Left lung (tissue), 10 donors: Measurements from ENCODE around the gene HTRA2. TPM values are rescaled to one million over a fixed set of nuclear protein-coding genes. Genes with fewer than 3 reads are reported as not detected.

ENCODE experiments used
- ATAC-seq: fragments of 200-7000 bp; cut with Tn5 transposase; one replicate; pipeline ENCODE4 v1.9.1; 2020; ENCODE audit warnings: moderate library complexity
- DNase-seq, 4 donors: peaks; one replicate each; pipeline ENCODE4 v3.0.0-alpha.2; 2013 to 2020
- H3K27ac ChIP-seq, 2 donors: fragments of 200-600 bp; sonication (generic) in 1 of 2; one replicate each; pipeline versions ENCODE4 v1.5.0 to v1.8.0; 2020 to 2021
- H3K27me3 ChIP-seq, 2 donors: fragments of 200-600 bp; sonication (generic) in 1 of 2; one replicate each; pipeline versions ENCODE4 v1.5.0 to v1.8.0; 2020 to 2021
- H3K36me3 ChIP-seq, 2 donors: fragments of 200-600 bp; sonication (generic) in 1 of 2; one replicate each; pipeline versions ENCODE4 v1.5.0 to v1.8.0; 2020 to 2021
- H3K4me1 ChIP-seq, 2 donors: fragments of 200-600 bp; one replicate each; pipeline ENCODE4 v1.8.0; 2021
- H3K4me3 ChIP-seq, 2 donors: fragments of 200-600 bp; sonication (generic) in 1 of 2; one replicate each; pipeline versions ENCODE4 v1.5.0 to v1.8.0; 2020 to 2021; ENCODE audit warnings: mild to moderate bottlenecking in 1 of 2
- H3K9me3 ChIP-seq, 2 donors: fragments of 200-600 bp; sonication (generic) in 1 of 2; one replicate each; pipeline versions ENCODE4 v1.5.0 to v1.8.0; 2020 to 2021
- intact Hi-C, 2 donors: fragments of 100-400 bp; cut with DNase I; formaldehyde crosslinking; loops; one replicate each; pipeline versions ENCODE4 v1.11.2 to v1.14.2; 2022
- polyA plus RNA-seq, 6 donors: library from polyadenylated mRNA; unstranded; fragments of 120-200 nt; gene quantifications; one replicate each; pipeline ENCODE4 v1.2.1, GENCODE V29; 2013; ENCODE audit not compliant: insufficient read length in 6 of 6
- total RNA-seq, 2 donors: library from RNA; stranded (reverse); fragmentation: NEBNext Ultra II Directional; extraction: Animal tissue kit (Norgen Biotek cat#: 25700); gene quantifications; one replicate each; pipeline ENCODE4 v1.2.1, GENCODE V29; 2021
- TF ChIP-seq, protein P1 (sequence below), 2 donors: fragments of 200-600 bp; sonication (generic) in 1 of 2; IDR thresholded peaks; one replicate each; pipeline versions ENCODE4 v1.5.0 to v1.8.0; 2021; ENCODE audit warnings: antibody characterized with exemption in 2 of 2
- donor health status: DM: no; HTN: yes; CAD: no.
- donor health status: DM: no; HTN: no; CAD: no.

Gene HTRA2
- total and polyA plus RNA-seq, 8 donors, result 29.4 to 36.6 (median 33.9) TPM

DNA sequence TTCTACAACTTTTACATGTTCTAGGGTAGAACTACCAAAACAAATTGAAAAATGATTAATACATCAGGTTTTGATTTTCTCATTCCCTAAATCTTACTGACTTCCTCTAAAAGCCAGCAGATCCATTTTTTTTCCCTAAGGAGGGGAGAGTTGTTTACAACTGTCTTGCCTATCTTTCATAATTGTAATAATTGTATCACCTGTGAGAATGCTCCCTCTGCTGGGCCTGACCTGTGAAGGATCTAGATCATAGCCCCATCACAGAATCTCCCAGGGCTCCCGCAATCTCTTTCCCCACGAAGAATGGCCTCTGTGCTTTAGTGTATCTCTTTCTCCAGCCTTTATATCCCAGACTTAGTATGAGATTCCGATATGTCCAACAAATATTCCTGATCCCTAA lies 14.9 kb downstream of the HTRA2 start:
- H3K4me1 ChIP-seq, result peaks cover 0 to 19% of the 10 kb centered on the region in 2 donors
- H3K9me3 ChIP-seq, result no peaks in the 10 kb centered on the region
- TF ChIP-seq, protein P1, sequence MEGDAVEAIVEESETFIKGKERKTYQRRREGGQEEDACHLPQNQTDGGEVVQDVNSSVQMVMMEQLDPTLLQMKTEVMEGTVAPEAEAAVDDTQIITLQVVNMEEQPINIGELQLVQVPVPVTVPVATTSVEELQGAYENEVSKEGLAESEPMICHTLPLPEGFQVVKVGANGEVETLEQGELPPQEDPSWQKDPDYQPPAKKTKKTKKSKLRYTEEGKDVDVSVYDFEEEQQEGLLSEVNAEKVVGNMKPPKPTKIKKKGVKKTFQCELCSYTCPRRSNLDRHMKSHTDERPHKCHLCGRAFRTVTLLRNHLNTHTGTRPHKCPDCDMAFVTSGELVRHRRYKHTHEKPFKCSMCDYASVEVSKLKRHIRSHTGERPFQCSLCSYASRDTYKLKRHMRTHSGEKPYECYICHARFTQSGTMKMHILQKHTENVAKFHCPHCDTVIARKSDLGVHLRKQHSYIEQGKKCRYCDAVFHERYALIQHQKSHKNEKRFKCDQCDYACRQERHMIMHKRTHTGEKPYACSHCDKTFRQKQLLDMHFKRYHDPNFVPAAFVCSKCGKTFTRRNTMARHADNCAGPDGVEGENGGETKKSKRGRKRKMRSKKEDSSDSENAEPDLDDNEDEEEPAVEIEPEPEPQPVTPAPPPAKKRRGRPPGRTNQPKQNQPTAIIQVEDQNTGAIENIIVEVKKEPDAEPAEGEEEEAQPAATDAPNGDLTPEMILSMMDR (IDR thresholded peaks at IDR 0.05), result no peak
- intact Hi-C loops, result no loop called here
- ATAC-seq, result no peak
- no peak for DNase-seq
- H3K27me3 ChIP-seq, result no peaks in the 10 kb centered on the region
- H3K4me3 ChIP-seq, result no peak overlapping the region
- H3K27ac ChIP-seq, result no peak overlapping the region
- no peaks in the 10 kb centered on the region for H3K36me3 ChIP-seq

DNA sequence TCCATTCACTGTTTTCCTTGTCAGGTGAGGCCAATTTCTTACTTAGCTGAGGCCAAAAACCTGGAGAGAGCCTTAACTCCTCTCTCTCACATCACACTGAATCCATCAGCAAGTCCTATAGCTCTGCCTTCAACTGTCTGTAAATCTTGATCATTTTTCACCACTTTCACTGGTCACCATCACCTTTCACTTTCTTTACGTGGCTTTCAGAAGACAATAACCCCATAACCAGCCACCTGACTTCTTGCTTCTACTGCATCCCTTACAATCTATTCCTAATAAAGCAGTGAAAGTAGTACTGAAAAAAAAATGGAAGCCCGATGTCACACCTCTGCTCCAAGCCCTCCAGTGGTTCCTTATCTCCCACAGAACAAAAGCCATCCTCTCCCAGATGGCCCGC lies 16.3 kb downstream of the HTRA2 start:
- no peak overlapping the region for H3K27ac ChIP-seq
- H3K27me3 ChIP-seq, result no peaks in the 10 kb centered on the region
- DNase-seq (no peak), ATAC-seq (no peak)
- TF ChIP-seq, protein P1 (IDR thresholded peaks at IDR 0.05), result no peak
- no peak overlapping the region for H3K4me3 ChIP-seq
- H3K36me3 ChIP-seq, result no peaks in the 10 kb centered on the region
- H3K9me3 ChIP-seq, result no peaks in the 10 kb centered on the region
- peaks cover 0 to 24% of the 10 kb centered on the region in 2 donors for H3K4me1 ChIP-seq
- intact Hi-C loops, result no loop called here

DNA sequence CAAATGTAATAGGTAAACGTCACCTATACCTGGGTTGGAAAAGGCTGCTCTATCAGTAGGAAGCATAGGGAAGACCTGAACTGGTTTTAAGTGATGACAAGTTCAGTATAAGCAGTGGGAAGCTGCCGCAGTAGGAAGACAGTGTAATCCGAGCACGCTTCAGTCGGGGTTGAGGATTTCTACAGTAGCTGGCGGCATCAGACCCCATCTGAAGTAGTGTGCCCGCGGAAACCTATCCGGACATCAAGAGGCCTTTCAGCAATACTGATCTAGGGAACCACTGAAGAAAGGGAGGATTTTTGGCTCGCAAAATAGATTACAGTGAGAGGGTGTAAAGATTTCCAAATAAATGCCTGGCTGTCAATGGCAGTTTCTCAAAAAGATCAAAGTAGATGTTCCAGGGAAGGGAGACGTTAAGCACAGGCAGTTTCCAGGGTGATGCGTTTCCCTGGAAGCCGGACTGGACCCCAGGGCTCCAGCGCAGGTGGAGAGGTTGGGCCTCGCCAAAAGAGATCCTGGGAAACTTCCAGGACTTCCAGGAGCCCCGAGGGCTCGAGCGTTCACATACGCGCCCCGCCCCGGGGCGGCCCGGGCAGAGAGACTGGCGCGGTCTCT lies 18.7 kb downstream of the HTRA2 start:
- no peaks in the 10 kb centered on the region for H3K27me3 ChIP-seq
- peak overlapping the region; percentile 30 to 50 for H3K27ac ChIP-seq
- intact Hi-C loops, result no loop called here
- no peaks in the 10 kb centered on the region for H3K36me3 ChIP-seq
- TF ChIP-seq, protein P1 (IDR thresholded peaks at IDR 0.05), result no peak
- ATAC-seq, result no peak
- DNase-seq, result peak in 1 of 4 donors; percentile 13
- peaks cover 5 to 29% of the 10 kb centered on the region in 2 donors for H3K4me1 ChIP-seq
- H3K4me3 ChIP-seq, result peak overlapping the region; percentile 59 to 60
- no peaks in the 10 kb centered on the region for H3K9me3 ChIP-seq

DNA sequence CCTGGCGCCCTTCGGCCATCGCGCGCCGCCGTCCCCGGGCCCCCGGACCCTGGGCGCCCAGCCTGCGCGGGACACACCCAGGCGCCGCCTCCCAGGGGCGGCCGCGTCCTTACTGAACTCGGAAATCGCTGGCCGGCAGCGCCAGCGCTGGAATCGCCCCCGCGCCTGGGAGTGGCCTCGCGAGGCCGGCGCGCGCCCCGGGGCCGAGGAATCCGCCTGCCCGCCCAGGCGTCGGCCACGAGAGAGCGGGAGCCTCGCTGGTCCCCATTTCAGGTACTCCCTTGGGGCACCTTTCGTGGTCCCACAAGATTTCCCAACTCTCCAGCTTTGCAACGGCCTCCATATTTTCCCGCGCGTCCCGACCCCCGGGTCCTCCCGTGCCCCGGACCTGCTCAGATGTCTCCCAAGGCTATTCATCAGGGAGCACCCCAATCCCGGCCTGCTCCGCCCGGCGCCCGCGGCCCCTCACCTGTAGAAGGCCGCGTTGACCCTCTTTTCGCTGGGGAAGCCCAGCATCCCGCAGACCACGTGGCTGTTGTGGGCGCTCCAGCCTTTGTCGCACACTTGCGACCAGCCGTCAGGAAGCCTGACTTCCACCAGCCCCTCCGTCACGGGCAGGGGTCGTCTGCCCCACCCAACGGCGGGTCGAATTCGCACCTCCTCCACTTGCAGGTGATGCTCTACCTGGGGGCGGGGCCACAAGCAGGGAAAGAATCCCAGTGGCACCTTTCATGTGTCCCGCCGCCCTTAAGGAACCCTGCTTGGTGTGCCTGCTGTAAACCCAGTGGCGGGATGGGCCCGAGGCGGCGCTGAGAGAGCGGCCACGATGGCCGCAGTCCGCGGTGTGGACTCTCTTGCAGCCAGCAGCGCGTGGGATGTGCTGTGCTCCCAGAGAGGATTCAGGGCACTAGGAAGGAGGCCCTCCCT lies 19.4 kb downstream of the HTRA2 start:
- ATAC-seq (peak; percentile 91), DNase-seq (peak in 3 of 4 donors; percentile 72 to 92 (median 74))
- TF ChIP-seq, protein P1 (IDR thresholded peaks at IDR 0.05), result no peak
- Histone ChIP-seq H3K27me3 (no peaks in the 10 kb centered on the region), H3K4me3 (peak overlapping the region; percentile 59 to 60), H3K4me1 (peaks cover 8 to 34% of the 10 kb centered on the region in 2 donors), H3K9me3 (no peaks in the 10 kb centered on the region), H3K36me3 (no peaks in the 10 kb centered on the region), H3K27ac (peak overlapping the region; percentile 30 to 50)
- intact Hi-C loops, result no loop called here

DNA sequence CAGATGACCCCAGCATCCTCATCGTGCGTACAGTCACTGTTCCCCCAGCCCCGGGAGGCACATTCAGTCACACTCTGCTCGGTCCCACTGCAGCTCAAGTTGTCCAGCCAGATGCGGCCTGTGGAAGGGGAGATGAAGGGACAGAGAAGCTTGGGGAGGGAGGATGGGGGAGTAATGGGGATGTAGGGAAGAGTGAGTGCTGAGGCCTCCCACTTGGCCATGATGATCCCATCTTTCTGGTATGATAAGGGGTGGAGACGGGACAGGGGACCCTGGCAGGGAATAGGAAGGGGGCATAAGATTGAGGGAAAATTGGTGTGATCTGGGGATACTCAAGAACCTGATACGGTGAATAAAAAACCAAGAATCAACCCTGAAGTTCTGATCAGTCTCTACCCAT lies 20.5 kb downstream of the HTRA2 start:
- intact Hi-C loops, result no loop called here
- TF ChIP-seq, protein P1 (IDR thresholded peaks at IDR 0.05), result no peak

More for the DNA sequence above, 20.5 kb downstream of the HTRA2 start:
- Histone ChIP-seq H3K4me3 (no peak overlapping the region), H3K36me3 (no peaks in the 10 kb centered on the region), H3K27ac (no peak overlapping the region), H3K9me3 (no peaks in the 10 kb centered on the region), H3K27me3 (no peaks in the 10 kb centered on the region), H3K4me1 (peaks cover 10 to 37% of the 10 kb centered on the region in 2 donors)
- ATAC-seq (no peak), DNase-seq (no peak)
